ENCODE results near the gene BAZ1B. TPM values are rescaled to one million over a fixed set of nuclear protein-coding genes. Genes with fewer than 3 reads are reported as not detected.

BAZ1B gene
- polyA plus RNA-seq, 1 experiment, result 12.4 TPM

DNA sequence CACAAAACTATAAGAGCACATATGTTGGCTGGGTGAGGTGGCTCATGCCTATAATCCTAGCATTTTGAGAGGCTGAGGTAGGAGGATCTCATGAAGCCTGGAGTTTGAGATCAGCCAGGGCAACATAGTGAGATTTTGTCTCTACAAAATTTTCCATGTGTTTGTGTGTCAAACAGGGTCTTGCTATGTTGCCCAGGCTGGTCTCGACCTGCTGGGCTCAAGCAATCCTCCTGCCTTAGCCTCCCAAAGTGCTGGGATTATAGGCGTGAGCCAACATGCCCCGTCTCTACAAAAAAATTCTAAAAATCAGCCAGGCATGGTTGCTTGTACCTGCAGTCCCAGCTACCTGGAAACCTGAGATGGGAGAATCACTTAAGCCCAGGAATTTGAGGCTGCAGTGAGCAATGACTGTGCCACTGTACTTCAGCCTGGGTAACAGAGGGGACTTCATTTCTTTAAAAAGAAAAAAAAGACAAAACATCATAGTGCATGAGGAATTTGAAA is 60.3 kb downstream of the BAZ1B start:
- Histone ChIP-seq H3K36me3 (ENCODE audit: control insufficient read depth, insufficient read depth, low read length) (peaks cover 26% of the 10 kb centered on the region), H3K27me3 (ENCODE audit: control insufficient read depth, insufficient read depth, low read length) (no peaks in the 10 kb centered on the region), H3K4me3 (ENCODE audit: low read depth, low read length) (no peak overlapping the region)
- POLR2A ChIA-PET, result no interaction called here
- TF ChIP-seq, protein P1, sequence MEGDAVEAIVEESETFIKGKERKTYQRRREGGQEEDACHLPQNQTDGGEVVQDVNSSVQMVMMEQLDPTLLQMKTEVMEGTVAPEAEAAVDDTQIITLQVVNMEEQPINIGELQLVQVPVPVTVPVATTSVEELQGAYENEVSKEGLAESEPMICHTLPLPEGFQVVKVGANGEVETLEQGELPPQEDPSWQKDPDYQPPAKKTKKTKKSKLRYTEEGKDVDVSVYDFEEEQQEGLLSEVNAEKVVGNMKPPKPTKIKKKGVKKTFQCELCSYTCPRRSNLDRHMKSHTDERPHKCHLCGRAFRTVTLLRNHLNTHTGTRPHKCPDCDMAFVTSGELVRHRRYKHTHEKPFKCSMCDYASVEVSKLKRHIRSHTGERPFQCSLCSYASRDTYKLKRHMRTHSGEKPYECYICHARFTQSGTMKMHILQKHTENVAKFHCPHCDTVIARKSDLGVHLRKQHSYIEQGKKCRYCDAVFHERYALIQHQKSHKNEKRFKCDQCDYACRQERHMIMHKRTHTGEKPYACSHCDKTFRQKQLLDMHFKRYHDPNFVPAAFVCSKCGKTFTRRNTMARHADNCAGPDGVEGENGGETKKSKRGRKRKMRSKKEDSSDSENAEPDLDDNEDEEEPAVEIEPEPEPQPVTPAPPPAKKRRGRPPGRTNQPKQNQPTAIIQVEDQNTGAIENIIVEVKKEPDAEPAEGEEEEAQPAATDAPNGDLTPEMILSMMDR (IDR thresholded peaks at IDR 0.05; ENCODE audit: insufficient read depth, low read depth, low read length), result no peak
- no peak for DNase-seq (ENCODE audit: low read depth)
- CTCF ChIA-PET, result interaction anchor here (2.1 kb wide), 1 partner anchor 10 kb away, joined by 8 read pairs; no protein-coding TSS in a partner anchor

DNA sequence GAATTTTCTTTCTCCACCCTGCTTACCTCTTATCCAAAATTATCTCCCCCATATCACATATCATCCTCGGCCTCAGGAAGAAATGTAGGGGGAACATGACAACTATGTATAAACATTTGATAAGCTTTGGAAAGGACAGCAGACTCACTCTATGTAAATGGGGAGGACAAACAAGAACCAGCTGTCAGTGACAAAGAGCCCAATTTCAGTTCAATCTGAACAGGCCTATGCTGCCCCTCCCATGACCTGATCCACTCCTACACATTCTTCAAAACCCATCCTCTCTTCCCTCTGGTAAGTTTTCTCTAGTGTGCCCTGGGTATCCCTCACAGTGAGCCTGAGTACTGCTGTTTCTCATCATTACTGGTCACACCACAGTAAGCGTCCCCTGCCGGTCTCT is 67.7 kb downstream of the BAZ1B start:
- no peak for DNase-seq (ENCODE audit: low read depth)
- H3K4me3 ChIP-seq (ENCODE audit: low read depth, low read length), result no peak overlapping the region
- no peaks in the 10 kb centered on the region for H3K27me3 ChIP-seq (ENCODE audit: control insufficient read depth, insufficient read depth, low read length)
- ChIA-PET POLR2A (interaction anchor here (0.5 kb wide), 1 partner anchor 69 kb away, joined by 8 read pairs; no protein-coding TSS in a partner anchor), CTCF (interaction anchor here (1.1 to 4.9 kb wide), 3 partner anchors 12 to 271 kb away, joined by 4 to 58 read pairs (median 18); no protein-coding TSS in a partner anchor)
- H3K36me3 ChIP-seq (ENCODE audit: control insufficient read depth, insufficient read depth, low read length), result peaks cover 14% of the 10 kb centered on the region
- TF ChIP-seq, protein P1 (IDR thresholded peaks at IDR 0.05; ENCODE audit: insufficient read depth, low read depth, low read length), result no peak

DNA sequence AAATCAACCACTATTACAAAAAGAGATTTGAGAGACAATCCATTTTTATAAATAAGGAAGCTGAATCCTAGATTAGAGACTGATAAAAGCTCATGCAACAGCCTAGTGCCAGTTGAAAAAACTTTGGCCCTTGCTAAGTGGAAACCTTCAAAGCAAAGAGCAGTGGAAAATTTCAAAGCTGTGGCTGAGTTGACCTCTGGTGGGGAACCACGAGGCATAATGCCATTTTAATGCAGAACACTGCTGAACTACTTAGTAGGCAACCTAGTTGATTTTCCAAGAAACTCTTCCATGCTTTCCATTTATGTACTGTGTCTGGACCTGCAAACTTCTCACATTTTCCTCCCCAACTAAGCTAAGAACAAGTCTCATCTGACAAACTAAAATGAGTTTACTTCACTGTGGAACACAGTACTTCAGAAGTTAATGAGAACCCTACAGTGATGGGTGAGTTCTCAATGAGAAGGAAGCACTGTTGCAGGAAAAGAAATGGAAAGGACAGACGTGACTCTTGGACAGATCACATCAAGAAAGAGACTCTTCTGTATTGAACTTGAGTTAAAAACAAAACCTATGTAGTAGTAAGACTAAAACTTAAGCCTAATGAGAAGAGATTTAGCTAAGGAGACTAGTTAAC is 69.0 kb downstream of the BAZ1B start:
- Histone ChIP-seq H3K27me3 (ENCODE audit: control insufficient read depth, insufficient read depth, low read length) (no peaks in the 10 kb centered on the region), H3K36me3 (ENCODE audit: control insufficient read depth, insufficient read depth, low read length) (peaks cover 13% of the 10 kb centered on the region), H3K4me3 (ENCODE audit: low read depth, low read length) (no peak overlapping the region)
- POLR2A ChIA-PET, result no interaction called here
- no peak for DNase-seq (ENCODE audit: low read depth)
- TF ChIP-seq, protein P1 (IDR thresholded peaks at IDR 0.05; ENCODE audit: insufficient read depth, low read depth, low read length), result no peak
- CTCF ChIA-PET, result interaction anchor here (1.0 to 4.9 kb wide), 5 partner anchors 11 to 273 kb away, joined by 3 to 58 read pairs (median 18); no protein-coding TSS in a partner anchor

DNA sequence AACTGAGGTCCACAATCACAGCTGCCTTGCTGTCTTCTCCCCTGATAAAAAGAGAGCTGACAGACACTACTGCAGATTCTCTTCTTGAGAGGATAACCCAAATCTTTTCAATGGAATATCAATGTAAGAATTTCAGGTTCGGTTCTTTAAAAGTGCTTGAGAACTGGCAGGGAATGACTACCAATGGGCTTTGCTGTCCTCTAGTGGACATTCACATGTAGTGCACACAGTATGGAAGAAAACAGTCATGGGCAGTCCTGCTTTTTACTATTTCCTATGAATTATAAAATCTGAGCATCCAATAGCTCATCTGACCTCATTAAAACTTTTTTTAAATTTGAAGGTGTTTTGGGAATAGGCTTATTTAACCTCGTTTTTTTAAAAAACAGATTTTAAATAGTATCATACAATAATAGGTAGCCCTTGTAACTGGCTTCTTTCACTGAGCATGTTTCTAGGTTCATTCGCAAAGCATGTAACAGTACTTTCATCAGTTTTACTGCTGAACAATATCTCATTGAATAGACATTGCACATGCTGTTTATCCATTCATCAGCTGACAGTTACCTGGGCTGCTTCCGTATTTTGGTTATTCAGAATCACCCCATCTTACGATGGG is 70.2 kb downstream of the BAZ1B start:
- no peak for DNase-seq (ENCODE audit: low read depth)
- no peak overlapping the region for H3K4me3 ChIP-seq (ENCODE audit: low read depth, low read length)
- CTCF ChIA-PET, result interaction anchor here (0.6 to 4.9 kb wide), 16 partner anchors 9 to 140 kb away, joined by 3 to 58 read pairs (median 8); partner anchors contain the start of genes FKBP6 and TRIM50
- TF ChIP-seq, protein P1 (IDR thresholded peaks at IDR 0.05; ENCODE audit: insufficient read depth, low read depth, low read length), result peak; percentile 97
- POLR2A ChIA-PET, result no interaction called here
- H3K36me3 ChIP-seq (ENCODE audit: control insufficient read depth, insufficient read depth, low read length), result peaks cover 9% of the 10 kb centered on the region
- H3K27me3 ChIP-seq (ENCODE audit: control insufficient read depth, insufficient read depth, low read length), result no peaks in the 10 kb centered on the region

DNA sequence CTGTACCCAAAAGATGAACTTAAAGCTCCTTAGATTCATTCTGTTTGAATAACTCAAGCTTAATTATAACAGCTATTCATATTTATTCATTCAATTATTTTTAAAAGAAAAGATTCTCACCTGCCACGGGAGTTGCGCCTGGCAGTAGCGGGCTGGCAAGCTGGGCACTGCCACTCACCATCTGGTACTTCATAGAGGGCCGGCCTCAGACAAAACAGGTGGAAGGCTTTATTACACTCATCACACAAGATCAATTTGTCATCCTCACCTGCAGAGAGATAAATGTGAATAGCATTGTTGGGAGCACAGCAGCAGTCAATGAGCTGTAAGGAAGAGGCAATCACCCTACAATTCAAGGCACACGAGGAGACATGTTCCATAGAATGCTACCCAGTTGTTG is 72.7 kb downstream of the BAZ1B start:
- Histone ChIP-seq H3K36me3 (ENCODE audit: control insufficient read depth, insufficient read depth, low read length) (peaks cover 22% of the 10 kb centered on the region), H3K4me3 (ENCODE audit: low read depth, low read length) (no peak overlapping the region), H3K27me3 (ENCODE audit: control insufficient read depth, insufficient read depth, low read length) (no peaks in the 10 kb centered on the region)
- no peak for DNase-seq (ENCODE audit: low read depth)
- POLR2A ChIA-PET, result no interaction called here
- TF ChIP-seq, protein P1 (IDR thresholded peaks at IDR 0.05; ENCODE audit: insufficient read depth, low read depth, low read length), result no peak
- CTCF ChIA-PET, result interaction anchor here (1.0 to 2.8 kb wide), 6 partner anchors 11 to 276 kb away, joined by 3 to 16 read pairs (median 5); no protein-coding TSS in a partner anchor

All from BJ (cell line).